H9 (cell line): Measurements from ENCODE around the gene FAM193B. TPM values are rescaled to one million over a fixed set of nuclear protein-coding genes. Genes with fewer than 3 reads are reported as not detected.
A peak's percentile ranks its signal among the peaks of the same experiment; 100 is the strongest.

Experiments
- DNase-seq: peaks from one replicate; pipeline ENCODE4 v3.0.0-alpha.2; 2017
- H2AFZ ChIP-seq: one replicate; pipeline ENCODE4 v1.6.1; 2013; ENCODE audit warnings: mild to moderate bottlenecking, low read length, control low read depth, moderate library complexity
- H2AK5ac ChIP-seq: 2 replicates; pipeline ENCODE4 v1.6.1; 2013; ENCODE audit warnings: low read length, control low read depth, mixed read lengths; ENCODE audit not compliant: insufficient read length
- H2BK120ac ChIP-seq: one replicate; pipeline ENCODE4 v1.6.1; 2013; ENCODE audit warnings: low read depth, mild to moderate bottlenecking, low read length, control low read depth, inconsistent platforms; ENCODE audit not compliant: poor library complexity, severe bottlenecking
- H2BK12ac ChIP-seq: 2 replicates; pipeline ENCODE4 v1.6.1; 2013; ENCODE audit warnings: low read length, control low read depth, mixed read lengths, low read depth; ENCODE audit not compliant: insufficient read length
- H2BK15ac ChIP-seq: 2 replicates; pipeline ENCODE4 v1.6.1; 2013; ENCODE audit warnings: low read depth, low read length, control low read depth
- H2BK20ac ChIP-seq: one replicate; pipeline ENCODE4 v1.6.1; 2013; ENCODE audit warnings: low read depth, mild to moderate bottlenecking, low read length, control low read depth, inconsistent platforms; ENCODE audit not compliant: poor library complexity, severe bottlenecking
- H2BK5ac ChIP-seq: 2 replicates; pipeline ENCODE4 v1.6.1; 2013; ENCODE audit warnings: low read length, control low read depth, mixed read lengths; ENCODE audit not compliant: insufficient read length
- H3K14ac ChIP-seq: 2 replicates; pipeline ENCODE4 v1.6.1; 2013; ENCODE audit warnings: low read length, control low read depth; ENCODE audit not compliant: insufficient read depth
- H3K18ac ChIP-seq: 2 replicates; pipeline ENCODE4 v1.6.1; 2013; ENCODE audit warnings: low read depth, mild to moderate bottlenecking, mixed read lengths, low read length, control low read depth; ENCODE audit not compliant: insufficient read length
- H3K23ac ChIP-seq: 2 replicates; pipeline ENCODE4 v1.6.1; 2013; ENCODE audit warnings: low read length, control low read depth, mixed read lengths, low read depth; ENCODE audit not compliant: insufficient read length
- H3K23me2 ChIP-seq: 2 replicates; pipeline ENCODE4 v1.6.1; 2013; ENCODE audit warnings: low read depth, mild to moderate bottlenecking, mixed read lengths, low read length, control low read depth; ENCODE audit not compliant: insufficient read length, poor library complexity, severe bottlenecking
- H3K27ac ChIP-seq: 2 replicates; pipeline ENCODE4 v1.5.1; 2013; ENCODE audit warnings: low read length, control low read depth, mixed read lengths, low read depth; ENCODE audit not compliant: insufficient read length
- H3K27me3 ChIP-seq: 2 replicates; pipeline ENCODE4 v1.6.1; 2013; ENCODE audit warnings: low read length, control low read depth, inconsistent platforms; ENCODE audit not compliant: insufficient read depth
- H3K4ac ChIP-seq: 2 replicates; pipeline ENCODE4 v1.6.1; 2013; ENCODE audit warnings: low read depth, mild to moderate bottlenecking, control low read depth, inconsistent platforms, low read length, moderate library complexity
- H3K4me1 ChIP-seq: 2 replicates; pipeline ENCODE4 v1.6.1; 2013; ENCODE audit warnings: low read length, control low read depth, inconsistent platforms; ENCODE audit not compliant: insufficient read depth
- H3K4me2 ChIP-seq: 2 replicates; pipeline ENCODE4 v1.6.1; 2013; ENCODE audit warnings: low read length, control low read depth, mixed read lengths; ENCODE audit not compliant: insufficient read length, insufficient read depth
- H3K56ac ChIP-seq: 2 replicates; pipeline ENCODE4 v1.6.1; 2013; ENCODE audit warnings: low read depth, mild to moderate bottlenecking, mixed read lengths, low read length, control low read depth; ENCODE audit not compliant: insufficient read length
- H3K79me1 ChIP-seq: 2 replicates; pipeline ENCODE4 v1.6.1; 2013; ENCODE audit warnings: low read depth, mild to moderate bottlenecking, moderate library complexity, low read length, control low read depth, inconsistent platforms; ENCODE audit not compliant: insufficient read depth, poor library complexity, severe bottlenecking
- H3K79me2 ChIP-seq: 2 replicates; pipeline ENCODE4 v1.6.1; 2013; ENCODE audit warnings: low read length, control low read depth, inconsistent platforms; ENCODE audit not compliant: insufficient read depth
- H3K9ac ChIP-seq: 2 replicates; pipeline ENCODE4 v1.6.1; 2013; ENCODE audit warnings: low read length, control low read depth, mixed read lengths; ENCODE audit not compliant: insufficient read length; ENCODE audit errors: extremely low read depth
- H3K9me3 ChIP-seq: one replicate; pipeline ENCODE4 v1.6.1; 2013; ENCODE audit warnings: low read depth, low read length, inconsistent platforms; ENCODE audit not compliant: control insufficient read depth
- H3T11ph ChIP-seq: one replicate; pipeline ENCODE4 v1.6.1; 2013; ENCODE audit warnings: mild to moderate bottlenecking, low read length, control low read depth, inconsistent platforms
- H4K20me1 ChIP-seq: one replicate; pipeline ENCODE4 v1.6.1; 2013; ENCODE audit not compliant: control insufficient read depth, insufficient read length, insufficient read depth
- H4K5ac ChIP-seq: 2 replicates; pipeline ENCODE4 v1.6.1; 2013; ENCODE audit warnings: low read depth, mild to moderate bottlenecking, mixed read lengths, low read length, control low read depth; ENCODE audit not compliant: insufficient read length
- H4K8ac ChIP-seq: replicated peaks from 2 replicates; pipeline ENCODE4 v1.6.1; 2013; ENCODE audit warnings: low read length, control low read depth, mixed read lengths, low read depth; ENCODE audit not compliant: insufficient read length
- H4K91ac ChIP-seq: 2 replicates; pipeline ENCODE4 v1.6.1; 2013; ENCODE audit warnings: low read depth, mild to moderate bottlenecking, moderate library complexity, mixed read lengths, low read length, control low read depth; ENCODE audit not compliant: insufficient read length
- H3K27ac Mint-ChIP-seq, 3 experiments: 2 replicates in 2 of 3; 3 replicates in 1 of 3; pipeline ENCODE4 v1.8.0; 2020 to 2021; ENCODE audit warnings: mixed read lengths in 3 of 3, mild to moderate bottlenecking in 1 of 3, moderate library complexity in 1 of 3
- H3K27me3 Mint-ChIP-seq: 2 replicates; pipeline ENCODE4 v1.8.0; 2021; ENCODE audit warnings: low read depth, mild to moderate bottlenecking, moderate library complexity, mixed read lengths
- H3K36me3 Mint-ChIP-seq, 3 experiments: 2 replicates in 2 of 3; 3 replicates in 1 of 3; pipeline ENCODE4 v1.8.0; 2020 to 2021; ENCODE audit warnings: low read depth in 3 of 3, mixed read lengths in 3 of 3; ENCODE audit not compliant: insufficient read depth in 1 of 3
- H3K4me1 Mint-ChIP-seq, 2 experiments: 2 replicates each; pipeline ENCODE4 v1.8.0; 2020; ENCODE audit warnings: mixed read lengths in 2 of 2
- H3K4me3 Mint-ChIP-seq, 2 experiments: 2 replicates in 1 of 2; 3 replicates in 1 of 2; pipeline ENCODE4 v1.8.0; 2020 to 2021; ENCODE audit warnings: mild to moderate bottlenecking in 2 of 2, mixed read lengths in 2 of 2, moderate library complexity in 1 of 2
- H3K9me3 Mint-ChIP-seq, 2 experiments: 2 replicates in 1 of 2; 3 replicates in 1 of 2; pipeline ENCODE4 v1.8.0; 2020; ENCODE audit warnings: mild to moderate bottlenecking in 2 of 2, mixed read lengths in 2 of 2, moderate library complexity in 1 of 2
- WGBS: extraction: QIAGEN DNeasy Blood & Tissue Kit; methylation state at CpG from one replicate; pipeline ENCODE4 v1.1.7; 2013; ENCODE audit warnings: missing lambda C conversion rate, low lambda C conversion rate, mixed read lengths; ENCODE audit not compliant: insufficient read length; ENCODE audit errors: extremely low coverage; 5-methylcytosine and 5-hydroxymethylcytosine counted together
- total RNA-seq: library from RNA; stranded (reverse); gene quantifications from 2 replicates; pipeline ENCODE4 v1.2.1, GENCODE V29; 2021
- TF ChIP-seq, protein P1 (sequence below): fragments of 200-600 bp; sonication (generic); conservative IDR thresholded peaks from 3 replicates; pipeline ENCODE4 v1.8.0; 2021; ENCODE audit warnings: antibody characterized with exemption, mild to moderate bottlenecking

Gene FAM193B
- total RNA-seq, 1 experiment from 2014 or later, result 71.5 TPM

DNA sequence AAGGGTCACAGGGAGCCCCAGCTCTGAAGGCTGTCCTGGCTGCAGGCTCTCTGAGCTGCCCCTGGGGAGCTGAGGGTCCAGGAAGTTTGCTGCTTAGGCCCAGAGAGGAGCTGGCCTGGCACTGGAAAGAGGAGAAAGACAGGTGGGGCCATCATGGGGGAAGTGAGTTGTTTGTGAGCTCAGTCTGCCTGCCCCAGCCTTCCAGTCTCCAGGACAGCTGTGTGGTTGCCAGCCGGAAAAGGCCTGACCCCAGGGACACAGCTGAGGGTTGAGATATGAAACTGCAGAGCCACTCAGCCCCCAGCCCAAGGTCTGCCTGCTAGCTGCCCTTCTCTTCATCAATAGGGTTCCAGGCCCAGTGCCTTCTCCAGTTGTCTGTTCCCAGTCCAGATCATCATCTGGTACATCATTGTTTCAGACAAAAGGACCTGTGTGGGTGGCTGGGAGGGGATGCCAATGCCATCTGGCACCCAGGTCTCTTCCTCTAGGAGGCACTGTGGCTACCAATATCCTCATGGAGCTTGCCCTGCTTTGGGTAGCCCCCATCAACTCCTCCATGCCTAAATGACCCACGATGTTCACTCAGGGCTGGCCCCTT lies 33.3 kb downstream of the FAM193B start:
- no peak overlapping the region for H3K27ac ChIP-seq
- H3K27me3 Mint-ChIP-seq, result peaks cover 3% of the 10 kb centered on the region; the same call in 1 of the 2 replicates
- H3K14ac ChIP-seq, result no peak overlapping the region
- no peak overlapping the region for H4K5ac ChIP-seq
- H3T11ph ChIP-seq, result no peak overlapping the region
- no peaks in the 10 kb centered on the region for H4K20me1 ChIP-seq
- H4K8ac ChIP-seq, result no peak overlapping the region
- no peak overlapping the region for H3K56ac ChIP-seq
- no peaks in the 10 kb centered on the region for H3K27me3 ChIP-seq
- H2AFZ ChIP-seq, result no peak overlapping the region
- no peak overlapping the region for H3K9ac ChIP-seq
- no peak for DNase-seq
- peaks cover 0 to 3% of the 10 kb centered on the region in 2 experiments; a peak in 1 of 5 replicates for H3K9me3 Mint-ChIP-seq
- no peak overlapping the region for H3K4me2 ChIP-seq
- H4K91ac ChIP-seq, result no peak overlapping the region
- H3K4me3 Mint-ChIP-seq, result no peak overlapping the region
- H3K36me3 Mint-ChIP-seq, result peaks cover 30 to 55% (median 50%) of the 10 kb centered on the region in 3 experiments
- peaks cover 6 to 8% of the 10 kb centered on the region in 2 experiments for H3K4me1 Mint-ChIP-seq
- H3K79me1 ChIP-seq, result peaks cover under 1% of the 10 kb centered on the region
- H3K27ac Mint-ChIP-seq, result peak overlapping the region in 1 of 3 experiments; percentile 83; a peak in 1 of 7 replicates
- no CpG with 5 or more reads among the region's 2 CpGs for WGBS
- no peak overlapping the region for H3K4ac ChIP-seq
- H3K79me2 ChIP-seq, result peaks cover under 1% of the 10 kb centered on the region; the same call in 1 of the 2 replicates
- no peak overlapping the region for H2BK5ac ChIP-seq
- no peak overlapping the region for H2BK12ac ChIP-seq
- no peaks in the 10 kb centered on the region for H3K4me1 ChIP-seq
- H2AK5ac ChIP-seq, result no peak overlapping the region
- H2BK120ac ChIP-seq, result no peak overlapping the region
- TF ChIP-seq, protein P1, sequence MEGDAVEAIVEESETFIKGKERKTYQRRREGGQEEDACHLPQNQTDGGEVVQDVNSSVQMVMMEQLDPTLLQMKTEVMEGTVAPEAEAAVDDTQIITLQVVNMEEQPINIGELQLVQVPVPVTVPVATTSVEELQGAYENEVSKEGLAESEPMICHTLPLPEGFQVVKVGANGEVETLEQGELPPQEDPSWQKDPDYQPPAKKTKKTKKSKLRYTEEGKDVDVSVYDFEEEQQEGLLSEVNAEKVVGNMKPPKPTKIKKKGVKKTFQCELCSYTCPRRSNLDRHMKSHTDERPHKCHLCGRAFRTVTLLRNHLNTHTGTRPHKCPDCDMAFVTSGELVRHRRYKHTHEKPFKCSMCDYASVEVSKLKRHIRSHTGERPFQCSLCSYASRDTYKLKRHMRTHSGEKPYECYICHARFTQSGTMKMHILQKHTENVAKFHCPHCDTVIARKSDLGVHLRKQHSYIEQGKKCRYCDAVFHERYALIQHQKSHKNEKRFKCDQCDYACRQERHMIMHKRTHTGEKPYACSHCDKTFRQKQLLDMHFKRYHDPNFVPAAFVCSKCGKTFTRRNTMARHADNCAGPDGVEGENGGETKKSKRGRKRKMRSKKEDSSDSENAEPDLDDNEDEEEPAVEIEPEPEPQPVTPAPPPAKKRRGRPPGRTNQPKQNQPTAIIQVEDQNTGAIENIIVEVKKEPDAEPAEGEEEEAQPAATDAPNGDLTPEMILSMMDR, result peak; percentile 48
- H3K9me3 ChIP-seq, result no peaks in the 10 kb centered on the region
- no peak overlapping the region for H3K23ac ChIP-seq
- no peak overlapping the region for H2BK15ac ChIP-seq
- peaks cover 4% of the 10 kb centered on the region for H3K23me2 ChIP-seq
- H3K18ac ChIP-seq, result no peak overlapping the region
- no peak overlapping the region for H2BK20ac ChIP-seq
